Spleen (tissue), 11 donors: ENCODE measurements around the gene APC. TPM values are rescaled to one million over a fixed set of nuclear protein-coding genes. Genes with fewer than 3 reads are reported as not detected.

Experiments used
- DNase-seq: peaks from one replicate; pipeline ENCODE4 v3.0.0-alpha.2; 2020
- H3K27ac ChIP-seq, 8 donors: fragments of 200-600 bp; sonication (generic) in 7 of 8; 1 replicate in 4 of 8; 2 replicates in 4 of 8; pipeline versions ENCODE4 v1.5.0 to v1.8.0; 2016 to 2021; ENCODE audit warnings: inconsistent platforms in 4 of 8, mild to moderate bottlenecking in 4 of 8, moderate library complexity in 1 of 8
- H3K27me3 ChIP-seq, 7 donors: fragments of 200-600 bp; sonication (generic) in 6 of 7; replicated peaks in 1 of 7; 1 replicate in 4 of 7; 2 replicates in 3 of 7; pipeline versions ENCODE4 v1.5.0 to v1.8.0; 2016 to 2021; ENCODE audit warnings: inconsistent platforms in 3 of 7, mild to moderate bottlenecking in 1 of 7
- H3K36me3 ChIP-seq, 6 donors: fragments of 200-600 bp; sonication (generic) in 5 of 6; 1 replicate in 4 of 6; 2 replicates in 2 of 6; pipeline versions ENCODE4 v1.5.0 to v1.8.0; 2016 to 2021; ENCODE audit warnings: inconsistent platforms in 2 of 6
- H3K4me1 ChIP-seq, 6 donors: fragments of 200-600 bp; sonication (generic) in 5 of 6; 1 replicate in 3 of 6; 2 replicates in 3 of 6; pipeline versions ENCODE4 v1.5.0 to v1.8.0; 2016 to 2021; ENCODE audit warnings: inconsistent platforms in 3 of 6
- H3K4me3 ChIP-seq, 8 donors: fragments of 200-600 bp; sonication (generic) in 7 of 8; 1 replicate in 4 of 8; 2 replicates in 4 of 8; pipeline versions ENCODE4 v1.5.0 to v1.8.0; 2016 to 2021; ENCODE audit warnings: inconsistent platforms in 4 of 8, mild to moderate bottlenecking in 4 of 8, moderate library complexity in 2 of 8
- H3K9me3 ChIP-seq, 8 donors: fragments of 200-600 bp; sonication (generic) in 7 of 8; 1 replicate in 4 of 8; 2 replicates in 4 of 8; pipeline versions ENCODE4 v1.5.0 to v1.8.0; 2016 to 2021; ENCODE audit warnings: inconsistent platforms in 4 of 8
- POLR2A ChIP-seq, 3 donors: fragments of 450-650 bp; IDR thresholded peaks; one replicate each; pipeline ENCODE4 v1.5.1; 2017; ENCODE audit warnings: antibody characterized with exemption in 3 of 3, mild to moderate bottlenecking in 1 of 3
- POLR2AphosphoS5 ChIP-seq, 3 donors: sonication (generic); formaldehyde crosslinking; IDR thresholded peaks; one replicate each; pipeline ENCODE4 v1.5.1; 2017; ENCODE audit warnings: antibody characterized with exemption in 3 of 3
- WGBS, 5 donors: extraction: QIAGEN DNeasy Blood & Tissue Kit in 3 of 5; methylation state at CpG; one replicate each; pipeline versions ENCODE4 v1.1.5 to v1.1.7; 2013 to 2018; 5-methylcytosine and 5-hydroxymethylcytosine counted together
- intact Hi-C: fragments of 100-400 bp; cut with DNase I; formaldehyde crosslinking; loops from one replicate; pipeline ENCODE4 v1.15.0; 2023; ENCODE audit warnings: low total_unique reads
- polyA plus RNA-seq, 3 donors: library from polyadenylated mRNA; stranded (reverse); fragments of 200-250 nt; gene quantifications; one replicate each; pipeline ENCODE4 v1.2.1, GENCODE V29; 2013
- small RNA-seq, 4 donors: library from RNA; depleted of rRNA; stranded (forward); fragments of <200 nt; gene quantifications; one replicate each; pipeline ENCODE3, GENCODE V24; 2016
- total RNA-seq, 7 donors: library from RNA; depleted of rRNA in 3 of 7; stranded (reverse); fragments of >200 nt in 3 of 7; fragmentation: NEBNext Ultra II Directional in 4 of 7; extraction: Animal tissue kit (Norgen Biotek cat#: 25700) in 4 of 7; gene quantifications; one replicate each; pipeline versions ENCODE4 v1.1.0 to v1.2.1, GENCODE V29; 2016 to 2021
- TF ChIP-seq, protein P1 (sequence below), 11 experiments: fragments of 200-600 bp in 7 of 11; fragments of 450-650 bp in 4 of 11; sonication (generic) in 4 of 11; IDR thresholded peaks in 8 of 11; conservative IDR thresholded peaks in 3 of 11; 1 replicate in 7 of 11; 2 replicates in 4 of 11; pipeline versions ENCODE4 v1.4.0 to v1.8.0; 2016 to 2021; ENCODE audit warnings: antibody characterized with exemption in 11 of 11, inconsistent platforms in 4 of 11, mild to moderate bottlenecking in 1 of 11
- donor health status: healthy with polysubstance abuse.
- donor health status: DM: no; HTN: no; CAD: no; lungs with moderate emphysema.
- donor health status: DM: no; HTN: no; CAD: no.
- donor health status: Bipolar disorder and iron deficiency.
- donor health status: healthy.
- donor health status: DM: no; HTN: no; CAD: no.
- donor health status: DM: yes; HTN: yes; CAD: no.

The APC gene
- total and polyA plus RNA-seq, 10 donors = 2.1 to 83.0 (median 52.5) TPM

DNA sequence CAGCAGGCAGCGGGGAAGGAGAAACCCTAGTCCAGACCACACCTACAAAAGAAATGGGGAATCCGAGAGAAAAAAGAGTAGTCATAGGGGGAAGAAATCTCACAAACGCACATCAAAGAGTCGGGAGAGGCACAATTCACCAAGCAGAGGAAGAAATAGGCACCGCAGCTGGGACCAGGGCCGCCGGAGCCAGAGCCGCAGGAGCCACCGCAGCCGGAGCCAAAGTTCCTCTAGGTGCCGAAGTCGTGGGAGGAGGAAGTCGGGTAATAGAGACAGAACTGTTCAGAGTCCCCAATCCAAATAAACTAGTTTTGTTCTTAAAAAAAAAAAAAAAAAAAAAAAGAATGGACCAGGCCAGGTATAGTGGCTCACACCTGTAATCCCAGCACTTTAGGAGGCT, 155.1 kb downstream of the APC start:
- DNase-seq = no peak
- Histone ChIP-seq H3K27me3 (no peaks in the 10 kb centered on the region), H3K27ac (no peak overlapping the region), H3K36me3 (peaks cover 0 to 95% (median 31%) of the 10 kb centered on the region in 6 donors), H3K4me3 (no peak overlapping the region), H3K4me1 (peaks cover 0 to 3% (median 0%) of the 10 kb centered on the region in 6 donors), H3K9me3 (no peaks in the 10 kb centered on the region)
- intact Hi-C loops = no loop called here
- WGBS, 5 donors = 94 to 95% (median 95%) methylated on average over 13 of the region's 13 CpGs
- TF ChIP-seq POLR2A (IDR thresholded peaks at IDR 0.05) (no peak), POLR2AphosphoS5 (IDR thresholded peaks at IDR 0.05) (no peak)
- TF ChIP-seq, protein P1, sequence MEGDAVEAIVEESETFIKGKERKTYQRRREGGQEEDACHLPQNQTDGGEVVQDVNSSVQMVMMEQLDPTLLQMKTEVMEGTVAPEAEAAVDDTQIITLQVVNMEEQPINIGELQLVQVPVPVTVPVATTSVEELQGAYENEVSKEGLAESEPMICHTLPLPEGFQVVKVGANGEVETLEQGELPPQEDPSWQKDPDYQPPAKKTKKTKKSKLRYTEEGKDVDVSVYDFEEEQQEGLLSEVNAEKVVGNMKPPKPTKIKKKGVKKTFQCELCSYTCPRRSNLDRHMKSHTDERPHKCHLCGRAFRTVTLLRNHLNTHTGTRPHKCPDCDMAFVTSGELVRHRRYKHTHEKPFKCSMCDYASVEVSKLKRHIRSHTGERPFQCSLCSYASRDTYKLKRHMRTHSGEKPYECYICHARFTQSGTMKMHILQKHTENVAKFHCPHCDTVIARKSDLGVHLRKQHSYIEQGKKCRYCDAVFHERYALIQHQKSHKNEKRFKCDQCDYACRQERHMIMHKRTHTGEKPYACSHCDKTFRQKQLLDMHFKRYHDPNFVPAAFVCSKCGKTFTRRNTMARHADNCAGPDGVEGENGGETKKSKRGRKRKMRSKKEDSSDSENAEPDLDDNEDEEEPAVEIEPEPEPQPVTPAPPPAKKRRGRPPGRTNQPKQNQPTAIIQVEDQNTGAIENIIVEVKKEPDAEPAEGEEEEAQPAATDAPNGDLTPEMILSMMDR (IDR thresholded peaks at IDR 0.05 in 8 of 11, conservative IDR thresholded peaks at IDR 0.05 in 3 of 11) = no peak

DNA sequence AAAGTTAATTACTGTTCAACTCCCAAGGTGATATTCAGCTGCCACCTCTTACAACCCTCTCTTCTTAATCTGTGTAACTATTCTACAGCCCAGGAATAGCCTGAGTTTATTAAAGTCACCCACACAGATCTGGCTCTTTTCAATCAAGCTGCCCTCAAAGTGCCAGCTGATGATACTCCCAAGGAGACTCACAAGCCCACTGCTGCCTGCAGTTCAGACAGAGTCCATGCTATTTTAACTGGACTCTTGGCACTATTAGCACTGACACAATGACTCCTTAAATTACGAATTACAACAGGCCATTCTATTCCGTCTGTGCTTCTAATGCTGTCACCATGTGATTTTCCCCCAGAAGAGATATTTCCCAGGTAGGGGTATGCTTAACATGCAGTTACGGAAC, 158.0 kb downstream of the APC start:
- Histone ChIP-seq H3K4me3 (no peak overlapping the region), H3K4me1 (peaks cover 0 to 3% (median 0%) of the 10 kb centered on the region in 6 donors), H3K9me3 (no peaks in the 10 kb centered on the region), H3K27me3 (no peaks in the 10 kb centered on the region), H3K27ac (no peak overlapping the region), H3K36me3 (peaks cover 0 to 96% (median 39%) of the 10 kb centered on the region in 6 donors)
- no peak for DNase-seq
- WGBS, 5 donors = 92 to 95% (median 94%) methylated on average over 3 of the region's 3 CpGs
- TF ChIP-seq, protein P1 (IDR thresholded peaks at IDR 0.05 in 8 of 11, conservative IDR thresholded peaks at IDR 0.05 in 3 of 11) = no peak
- no peak for TF ChIP-seq POLR2AphosphoS5 (IDR thresholded peaks at IDR 0.05)
- no peak for TF ChIP-seq POLR2A (IDR thresholded peaks at IDR 0.05)
- intact Hi-C loops = no loop called here

Small RNA genes lying within 50 kb of the gene (small RNA-seq; reads per million reads assigned to genes)
- gene RNU6-482P = 0 reads per million in 4 donors

Other genes starting within 250 kb of the APC start
- 10 to 100 TPM; 29.9 to 70.4 (median 35.2) TPM for gene SRP19, start 123.4 kb downstream of the APC start, total RNA-seq
- 10 to 100 TPM; 75.1 to 90.5 (median 89.6) TPM for gene SRP19, start 123.4 kb downstream of the APC start, polyA plus RNA-seq
- gene REEP5, start 184.3 kb downstream of the APC start, total RNA-seq = 10 to 100 TPM; 56.1 to 84.8 (median 66.1) TPM
- gene REEP5, start 184.3 kb downstream of the APC start, polyA plus RNA-seq = 10 to 100 TPM; 25.3 to 39.2 (median 34.2) TPM
- gene DCP2, start 238.9 kb downstream of the APC start, total RNA-seq = 100 to 1,000 TPM in 2 of 7 donors, 10 to 100 TPM in 5; 76.6 to 110 (median 80.8) TPM
- gene DCP2, start 238.9 kb downstream of the APC start, polyA plus RNA-seq = 10 to 100 TPM; 17.5 to 19.8 (median 18.0) TPM